ENCODE data around the gene PDE6A.

DNA sequence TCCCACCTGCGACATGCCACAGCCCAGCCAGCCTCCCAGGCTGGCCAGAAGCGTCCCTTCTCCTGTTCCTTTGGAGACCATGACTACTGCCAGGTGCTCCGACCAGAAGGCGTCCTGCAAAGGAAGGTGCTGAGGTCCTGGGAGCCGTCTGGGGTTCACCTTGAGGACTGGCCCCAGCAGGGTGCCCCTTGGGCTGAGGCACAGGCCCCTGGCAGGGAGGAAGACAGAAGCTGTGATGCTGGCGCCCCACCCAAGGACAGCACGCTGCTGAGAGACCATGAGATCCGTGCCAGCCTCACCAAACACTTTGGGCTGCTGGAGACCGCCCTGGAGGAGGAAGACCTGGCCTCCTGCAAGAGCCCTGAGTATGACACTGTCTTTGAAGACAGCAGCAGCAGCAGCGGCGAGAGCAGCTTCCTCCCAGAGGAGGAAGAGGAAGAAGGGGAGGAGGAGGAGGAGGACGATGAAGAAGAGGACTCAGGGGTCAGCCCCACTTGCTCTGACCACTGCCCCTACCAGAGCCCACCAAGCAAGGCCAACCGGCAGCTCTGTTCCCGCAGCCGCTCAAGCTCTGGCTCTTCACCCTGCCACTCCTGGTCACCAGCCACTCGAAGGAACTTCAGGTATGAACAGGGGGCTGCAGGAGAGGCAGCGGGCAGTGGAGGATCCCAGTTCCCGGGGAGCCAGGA lies 108.0 kb downstream of the PDE6A start:
- TF ChIP-seq, protein P1, sequence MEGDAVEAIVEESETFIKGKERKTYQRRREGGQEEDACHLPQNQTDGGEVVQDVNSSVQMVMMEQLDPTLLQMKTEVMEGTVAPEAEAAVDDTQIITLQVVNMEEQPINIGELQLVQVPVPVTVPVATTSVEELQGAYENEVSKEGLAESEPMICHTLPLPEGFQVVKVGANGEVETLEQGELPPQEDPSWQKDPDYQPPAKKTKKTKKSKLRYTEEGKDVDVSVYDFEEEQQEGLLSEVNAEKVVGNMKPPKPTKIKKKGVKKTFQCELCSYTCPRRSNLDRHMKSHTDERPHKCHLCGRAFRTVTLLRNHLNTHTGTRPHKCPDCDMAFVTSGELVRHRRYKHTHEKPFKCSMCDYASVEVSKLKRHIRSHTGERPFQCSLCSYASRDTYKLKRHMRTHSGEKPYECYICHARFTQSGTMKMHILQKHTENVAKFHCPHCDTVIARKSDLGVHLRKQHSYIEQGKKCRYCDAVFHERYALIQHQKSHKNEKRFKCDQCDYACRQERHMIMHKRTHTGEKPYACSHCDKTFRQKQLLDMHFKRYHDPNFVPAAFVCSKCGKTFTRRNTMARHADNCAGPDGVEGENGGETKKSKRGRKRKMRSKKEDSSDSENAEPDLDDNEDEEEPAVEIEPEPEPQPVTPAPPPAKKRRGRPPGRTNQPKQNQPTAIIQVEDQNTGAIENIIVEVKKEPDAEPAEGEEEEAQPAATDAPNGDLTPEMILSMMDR (IDR thresholded peaks at IDR 0.05): no peak
- no peak for TF ChIP-seq POLR2AphosphoS5 (IDR thresholded peaks at IDR 0.05; ENCODE audit: insufficient read depth in 1 of 2, low read depth in 1 of 2)
